Small intestine (tissue), 7 donors: Measurements from ENCODE around the gene ACADSB. TPM values are rescaled to one million over a fixed set of nuclear protein-coding genes. Genes with fewer than 3 reads are reported as not detected.

ENCODE experiments used
- DNase-seq, 2 donors: peaks; one replicate each; pipeline versions ENCODE4 v3.0.0 to v3.0.0-alpha.2; 2013
- FAIRE-seq: peaks from 2 replicates; lab custom pipeline; 2012; peaks lifted over from hg19 to GRCh38; lab: Jason Lieb, UNC
- H3K27ac ChIP-seq, 3 donors: one replicate each; pipeline ENCODE4 v1.5.1; 2013; ENCODE audit warnings: low read length in 2 of 3, mild to moderate bottlenecking in 2 of 3, control low read depth in 1 of 3, inconsistent platforms in 1 of 3, low read depth in 1 of 3, moderate library complexity in 1 of 3
- H3K27me3 ChIP-seq, 3 donors: one replicate each; pipeline ENCODE4 v1.6.1; 2013; ENCODE audit warnings: low read length in 3 of 3, inconsistent platforms in 1 of 3; ENCODE audit not compliant: control insufficient read depth in 3 of 3, insufficient read depth in 3 of 3
- H3K36me3 ChIP-seq, 3 donors: one replicate each; pipeline ENCODE4 v1.6.1; 2013; ENCODE audit warnings: low read length in 3 of 3, inconsistent platforms in 1 of 3, low read depth in 1 of 3, mild to moderate bottlenecking in 1 of 3, moderate library complexity in 1 of 3; ENCODE audit not compliant: control insufficient read depth in 3 of 3, insufficient read depth in 2 of 3
- H3K4me1 ChIP-seq, 3 donors: one replicate each; pipeline ENCODE4 v1.6.1; 2013; ENCODE audit warnings: low read length in 2 of 3, inconsistent platforms in 1 of 3, low read depth in 1 of 3, mild to moderate bottlenecking in 1 of 3, moderate library complexity in 1 of 3; ENCODE audit not compliant: control insufficient read depth in 3 of 3, insufficient read depth in 2 of 3
- H3K4me3 ChIP-seq, 3 donors: one replicate each; pipeline ENCODE4 v1.5.1; 2013; ENCODE audit warnings: low read length in 3 of 3, control low read depth in 1 of 3, inconsistent platforms in 1 of 3, low read depth in 1 of 3, mild to moderate bottlenecking in 1 of 3, moderate library complexity in 1 of 3
- H3K9me3 ChIP-seq, 2 donors: one replicate each; pipeline ENCODE4 v1.6.1; 2013; ENCODE audit warnings: low read depth in 1 of 2, low read length in 1 of 2; ENCODE audit not compliant: control insufficient read depth in 2 of 2, insufficient read depth in 1 of 2
- WGBS, 3 donors: extraction: QIAGEN DNeasy Blood & Tissue Kit; methylation state at CpG; one replicate each; pipeline ENCODE4 v1.1.7; 2013; 5-methylcytosine and 5-hydroxymethylcytosine counted together
- polyA plus RNA-seq, 4 donors: library from polyadenylated mRNA; stranded (reverse) in 3 of 4; unstranded in 1 of 4; fragments of 200-250 nt in 3 of 4; fragments of 120-200 nt in 1 of 4; gene quantifications; one replicate each; pipeline versions ENCODE4 v1.2.1 to v1.2.3, GENCODE V29; 2013
- donor health status: healthy with polysubstance abuse.
- donor health status: control.
- donor health status: control.
- donor health status: Bipolar disorder and iron deficiency.
- donor health status: healthy.

Gene ACADSB
- polyA plus RNA-seq, 4 donors, result 7.7 to 26.4 (median 13.5) TPM

DNA sequence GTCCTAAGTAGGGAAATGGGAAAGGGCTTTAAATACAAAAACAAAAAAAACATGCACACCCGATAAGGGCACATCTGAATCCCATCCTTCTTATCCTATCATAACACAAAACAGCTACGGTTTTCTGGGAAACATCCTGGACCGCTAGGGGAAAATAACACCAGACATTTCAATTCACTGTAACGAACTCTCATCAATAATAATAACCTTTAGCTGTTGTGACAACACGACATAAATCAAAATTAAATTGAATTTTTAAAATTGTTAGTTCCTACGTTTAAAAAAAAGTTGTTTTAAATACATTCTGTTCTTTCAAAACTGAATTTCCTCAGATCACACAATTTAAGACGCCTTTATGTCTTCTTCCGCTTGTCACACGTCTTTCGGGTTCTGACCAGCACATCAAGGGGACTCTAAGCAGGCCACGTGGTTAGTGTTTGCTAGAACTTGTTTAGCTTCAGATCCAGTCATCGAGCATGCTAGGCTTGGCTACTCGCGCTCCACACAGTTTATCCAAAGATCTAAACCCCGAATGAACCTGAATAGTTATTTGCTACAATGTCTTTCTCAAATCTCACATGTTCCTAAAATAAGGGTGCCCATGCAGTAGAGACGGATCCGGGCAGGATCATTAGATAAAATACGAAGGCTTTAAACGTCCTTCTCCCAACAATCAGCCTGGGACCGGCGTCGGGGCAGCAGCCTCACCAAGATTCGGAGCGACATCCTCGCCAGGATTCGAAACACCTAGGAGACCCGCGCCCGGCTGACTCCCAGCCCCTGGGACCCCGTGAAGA is 1.1 kb upstream of the ACADSB start:
- FAIRE-seq, result no peak
- Histone ChIP-seq H3K36me3 (peaks cover 0 to 3% (median 0%) of the 10 kb centered on the region in 3 donors), H3K4me1 (peaks cover 2 to 12% (median 4%) of the 10 kb centered on the region in 3 donors), H3K27ac (peak overlapping the region; percentile 74 to 93 (median 90)), H3K9me3 (no peaks in the 10 kb centered on the region), H3K4me3 (peak overlapping the region; percentile 82 to 87 (median 86)), H3K27me3 (no peaks in the 10 kb centered on the region)
- 2 to 4% (median 2%) methylated on average over 29 to 30 of the region's 30 CpGs for WGBS, 3 donors
- peak; percentile 52 to 56 for DNase-seq

GRCh38 chr10:123009105-123009820 is 457 bp downstream of the ACADSB start:
- 0 to 1% (median 1%) methylated on average over 32 to 34 of the region's 34 CpGs for WGBS, 3 donors
- Histone ChIP-seq H3K4me3 (peak overlapping the region; percentile 55 to 94 (median 82)), H3K9me3 (no peaks in the 10 kb centered on the region), H3K36me3 (peaks cover 0 to 3% (median 0%) of the 10 kb centered on the region in 3 donors), H3K4me1 (peaks cover 2 to 12% (median 4%) of the 10 kb centered on the region in 3 donors), H3K27ac (peak overlapping the region; percentile 41 to 67 (median 63)), H3K27me3 (no peaks in the 10 kb centered on the region)
- DNase-seq (peak; percentile 65 to 66), FAIRE-seq (no peak)

- 77 to 92% (median 88%) methylated on average over 3 of the region's 3 CpGs for WGBS, 3 donors
These were observed 3.2 kb downstream of the ACADSB start for GRCh38 chr10:123011987-123012386.

DNA sequence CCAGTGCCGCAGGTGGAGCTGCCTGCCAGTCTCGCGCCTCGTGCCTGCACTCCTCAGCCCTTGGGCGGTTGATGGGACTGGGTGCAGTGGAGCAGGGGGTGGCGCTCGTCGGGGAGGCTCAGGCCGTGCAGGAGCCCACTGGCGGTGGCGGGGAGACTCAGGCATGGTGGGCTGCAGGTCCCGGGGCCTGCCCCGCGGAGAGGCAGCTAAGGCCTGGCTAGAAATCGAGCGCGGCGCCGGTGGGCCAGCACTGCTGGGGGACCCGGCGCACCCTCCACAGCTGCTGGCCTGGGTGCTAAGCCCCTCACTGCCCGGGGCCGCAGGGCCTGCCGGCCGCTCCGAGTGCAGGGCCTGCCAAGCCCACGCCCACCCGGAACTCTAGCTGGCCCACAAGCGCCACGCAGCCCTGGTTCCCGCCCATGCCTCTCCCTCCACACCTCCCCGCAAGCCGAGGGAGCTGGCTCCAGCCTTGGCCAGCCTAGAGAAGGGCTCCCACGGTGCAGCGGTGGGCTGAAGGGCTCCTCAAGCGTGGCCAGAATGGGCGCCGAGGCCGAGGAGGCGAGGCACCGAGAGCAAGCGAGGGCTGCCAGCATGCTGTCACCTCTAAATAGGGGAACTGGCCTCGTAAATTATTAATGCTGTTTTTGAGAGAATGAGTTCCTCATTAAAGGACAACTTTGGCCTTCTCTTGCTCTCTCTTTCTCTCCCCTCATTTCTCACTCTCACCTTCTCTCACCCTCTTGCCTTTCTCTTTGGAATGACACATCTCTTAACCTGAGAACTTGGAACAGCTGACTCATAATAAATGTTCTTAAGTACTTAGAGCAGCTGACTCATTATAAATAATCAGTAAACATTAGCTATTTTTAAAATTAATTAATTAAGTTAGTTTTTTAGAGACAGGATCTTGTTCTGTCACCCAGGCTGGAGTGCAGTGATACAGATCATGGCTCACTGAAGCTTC is 4.9 kb downstream of the ACADSB start:
- 94 to 95% (median 95%) methylated on average over 35 to 43 of the region's 43 CpGs for WGBS, 3 donors
- DNase-seq (peak in 1 of 2 donors; percentile 27), FAIRE-seq (no peak)
- H3K4me1 ChIP-seq, result peaks cover 0 to 6% (median 2%) of the 10 kb centered on the region in 3 donors
- H3K4me3 ChIP-seq, result no peak overlapping the region
- no peak overlapping the region for H3K27ac ChIP-seq
- H3K9me3 ChIP-seq, result no peaks in the 10 kb centered on the region
- H3K27me3 ChIP-seq, result no peaks in the 10 kb centered on the region
- peaks cover 0 to 3% (median 0%) of the 10 kb centered on the region in 3 donors for H3K36me3 ChIP-seq

More at GRCh38 chr10:123011987-123012386, 3.2 kb downstream of the ACADSB start:
- Histone ChIP-seq H3K4me1 (peaks cover 2 to 11% (median 4%) of the 10 kb centered on the region in 3 donors), H3K4me3 (no peak overlapping the region), H3K27ac (no peak overlapping the region), H3K9me3 (no peaks in the 10 kb centered on the region), H3K27me3 (no peaks in the 10 kb centered on the region), H3K36me3 (peaks cover 0 to 3% (median 0%) of the 10 kb centered on the region in 3 donors)
- no peak for FAIRE-seq
- DNase-seq, result no peak

DNA sequence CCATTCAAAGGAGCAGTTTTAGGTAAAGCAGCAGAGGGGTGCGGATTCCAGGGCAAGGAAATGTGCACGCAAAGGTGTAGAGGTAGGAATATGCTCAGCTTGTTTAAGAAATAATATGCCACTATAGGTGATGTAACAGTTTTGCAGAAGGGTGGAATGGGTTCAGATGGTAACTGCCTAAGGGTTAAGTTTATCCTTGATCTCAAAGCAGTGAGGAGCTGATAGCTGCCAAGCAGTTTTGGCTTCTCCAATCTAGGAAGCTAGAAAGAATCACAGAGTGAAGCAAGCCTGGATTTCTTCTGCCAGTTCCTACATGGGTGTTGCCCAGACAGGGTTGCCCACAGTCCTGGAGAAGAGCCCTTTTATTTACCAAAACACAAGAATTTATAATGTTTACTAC is 6.0 kb downstream of the ACADSB start:
- H3K4me1 ChIP-seq, result peaks cover 0 to 5% (median 2%) of the 10 kb centered on the region in 3 donors
- peaks cover 0 to 3% (median 0%) of the 10 kb centered on the region in 3 donors for H3K36me3 ChIP-seq
- no peak overlapping the region for H3K27ac ChIP-seq
- DNase-seq (no peak), FAIRE-seq (no peak)
- WGBS, 3 donors, result 92 to 98% (median 96%) methylated on average over 2 of the region's 2 CpGs
- H3K9me3 ChIP-seq, result no peaks in the 10 kb centered on the region
- H3K27me3 ChIP-seq, result no peaks in the 10 kb centered on the region
- no peak overlapping the region for H3K4me3 ChIP-seq

GRCh38 chr10:123016228-123016627 is 7.4 kb downstream of the ACADSB start:
- peaks cover 0 to 3% (median 0%) of the 10 kb centered on the region in 3 donors for H3K36me3 ChIP-seq
- H3K27me3 ChIP-seq, result no peaks in the 10 kb centered on the region
- no peak for DNase-seq
- no peak overlapping the region for H3K27ac ChIP-seq
- no peak for FAIRE-seq
- WGBS, 3 donors, result 94 to 98% (median 97%) methylated on average over 4 of the region's 4 CpGs
- no peaks in the 10 kb centered on the region for H3K4me1 ChIP-seq
- H3K9me3 ChIP-seq, result no peaks in the 10 kb centered on the region
- H3K4me3 ChIP-seq, result no peak overlapping the region

- H3K4me3 ChIP-seq, result no peak overlapping the region
- no peaks in the 10 kb centered on the region for H3K9me3 ChIP-seq
- no peak for FAIRE-seq
- peaks cover 0 to 1% (median 0%) of the 10 kb centered on the region in 3 donors for H3K36me3 ChIP-seq
- 51 to 66% (median 60%) methylated on average over 9 of the region's 9 CpGs for WGBS, 3 donors
- DNase-seq, result peak in 1 of 2 donors; percentile 3
- no peaks in the 10 kb centered on the region for H3K27me3 ChIP-seq
- no peak overlapping the region for H3K27ac ChIP-seq
- H3K4me1 ChIP-seq, result no peaks in the 10 kb centered on the region
These were observed 8.8 kb downstream of the ACADSB start for GRCh38 chr10:123017421-123018165.
